H7 (cell line): ENCODE measurements around the gene PCDHGB2. TPM values are rescaled to one million over a fixed set of nuclear protein-coding genes. Genes with fewer than 3 reads are reported as not detected.
"Not testable (repeated sequence)": the region's sequence is repeated elsewhere in the genome, so short reads cannot be mapped to it uniquely, and the experiment has no call there.

ENCODE experiments used
- DNase-seq: peaks from one replicate; pipeline ENCODE4 v3.0.0; 2012
- H3K27me3 ChIP-seq: 2 replicates; pipeline ENCODE4 v1.6.0; 2011; ENCODE audit warnings: mild to moderate bottlenecking, low read length; ENCODE audit not compliant: control insufficient read depth, insufficient read depth
- H3K36me3 ChIP-seq: replicated peaks from 2 replicates; pipeline ENCODE4 v1.5.1; 2011; ENCODE audit warnings: low read length; ENCODE audit not compliant: control insufficient read depth, insufficient read depth
- H3K4me3 ChIP-seq: 2 replicates; pipeline ENCODE4 v1.5.1; 2011; ENCODE audit warnings: low read depth, mild to moderate bottlenecking, control low read depth, low read length, moderate library complexity; ENCODE audit not compliant: insufficient read depth
- total RNA-seq: library from RNA; depleted of rRNA; stranded (reverse); fragments of >200 nt; shearing (Covaris generic); gene quantifications from 2 replicates; pipeline ENCODE4 v1.2.3, GENCODE V29; 2014; rRNA removed

Gene PCDHGB2
- total RNA-seq, result 0.03 TPM in 1 of 2 replicates, not detected in the other

- H3K4me3 ChIP-seq, result no peak within 1 kb of the TSS
- peak; percentile 80 for DNase-seq
Observed at GRCh38 chr5:141359790-141360426, at the start of gene PCDHGB2. PCDHGB2 (plus strand) TSS chr5:141359994; CDS start chr5:141360136, 142 bp downstream.

GRCh38 chr5:141313711-141314110 is 46.1 kb upstream of the PCDHGB2 start:
- peaks cover 1% of the 10 kb centered on the region for H3K36me3 ChIP-seq
- H3K4me3 ChIP-seq, result no peak overlapping the region
- no peak for DNase-seq
- H3K27me3 ChIP-seq, result no peaks in the 10 kb centered on the region

More at GRCh38 chr5:141359790-141360426, at the start of gene PCDHGB2:
- Histone ChIP-seq H3K36me3 (no peaks in the 10 kb centered on the region), H3K27me3 (no peaks in the 10 kb centered on the region)

GRCh38 chr5:141316963-141317362 is 42.8 kb upstream of the PCDHGB2 start:
- H3K4me3 ChIP-seq, DNase-seq, H3K27me3 ChIP-seq: not testable (repeated sequence)
- H3K36me3 ChIP-seq, result peaks cover 13% of the 10 kb centered on the region

- no peak for DNase-seq
- Histone ChIP-seq H3K4me3 (no peak overlapping the region), H3K36me3 (peaks cover 13% of the 10 kb centered on the region), H3K27me3 (no peaks in the 10 kb centered on the region)
Observed at GRCh38 chr5:141319202-141319601, 40.6 kb upstream of the PCDHGB2 start.

GRCh38 chr5:141319699-141320098 is 40.1 kb upstream of the PCDHGB2 start:
- Histone ChIP-seq H3K27me3 (no peaks in the 10 kb centered on the region), H3K36me3 (peaks cover 13% of the 10 kb centered on the region)
- no peak for DNase-seq

GRCh38 chr5:141320225-141321169 is 39.3 kb upstream of the PCDHGB2 start, which contains the start of gene TAF7:
TAF7 (minus strand) TSS chr5:141320784; CDS start chr5:141320044, 740 bp downstream.
- Histone ChIP-seq H3K36me3 (peaks cover 13% of the 10 kb centered on the region), H3K4me3 (peak within 1 kb of the TSS; percentile 95), H3K27me3 (no peaks in the 10 kb centered on the region)
- DNase-seq, result peak; percentile 96

More at GRCh38 chr5:141319699-141320098, 40.1 kb upstream of the PCDHGB2 start:
- peak overlapping the region; percentile 95 for H3K4me3 ChIP-seq

- H3K36me3 ChIP-seq, result peaks cover 13% of the 10 kb centered on the region
- no peak overlapping the region for H3K4me3 ChIP-seq
- no peak for DNase-seq
- H3K27me3 ChIP-seq, result no peaks in the 10 kb centered on the region
Observed at GRCh38 chr5:141322261-141322660, 37.5 kb upstream of the PCDHGB2 start.

GRCh38 chr5:141326088-141326854 is 33.5 kb upstream of the PCDHGB2 start:
- peak; percentile 68 for DNase-seq
- Histone ChIP-seq H3K36me3 (no peaks in the 10 kb centered on the region), H3K4me3 (peak overlapping the region; percentile 23; the same call in 1 of the 2 replicates), H3K27me3 (no peaks in the 10 kb centered on the region)

GRCh38 chr5:141328231-141328630 is 31.6 kb upstream of the PCDHGB2 start:
- no peak for DNase-seq
- Histone ChIP-seq H3K4me3 (no peak overlapping the region), H3K36me3 (no peaks in the 10 kb centered on the region), H3K27me3 (no peaks in the 10 kb centered on the region)

GRCh38 chr5:141330299-141331080 is 29.3 kb upstream of the PCDHGB2 start, which contains the start of gene PCDHGA1:
PCDHGA1 (plus strand) TSS chr5:141330514.
- H3K4me3 ChIP-seq, result no peak within 1 kb of the TSS
- DNase-seq, result no peak

GRCh38 chr5:141332571-141332970 is 27.2 kb upstream of the PCDHGB2 start:
- not testable (repeated sequence) for H3K36me3 ChIP-seq, H3K27me3 ChIP-seq, H3K4me3 ChIP-seq, DNase-seq

More at GRCh38 chr5:141330299-141331080, 29.3 kb upstream of the PCDHGB2 start, which contains the start of gene PCDHGA1:
- Histone ChIP-seq H3K27me3 (no peaks in the 10 kb centered on the region), H3K36me3 (no peaks in the 10 kb centered on the region)

GRCh38 chr5:141338538-141339306 is 21.1 kb upstream of the PCDHGB2 start, which contains the start of gene PCDHGA2:
PCDHGA2 (plus strand) TSS chr5:141338760.
- no peaks in the 10 kb centered on the region for H3K36me3 ChIP-seq
- peak; percentile 61 for DNase-seq
- H3K27me3 ChIP-seq, result no peaks in the 10 kb centered on the region
- H3K4me3 ChIP-seq, result no peak within 1 kb of the TSS
